Stimulated activated CD4-positive, alpha-beta T cell treated with anti-CD3 and anti-CD28 coated beads, Interleukin-12 subunit alpha, Interleukin-12 subunit beta, amount 100 ng/mL, for 24 hours (primary cell): Measurements from ENCODE around the gene OR5AN1.
"Not testable (repeated sequence)": the region's sequence is repeated elsewhere in the genome, so short reads cannot be mapped to it uniquely, and the experiment has no call there.

ENCODE experiments used
- DNase-seq, 2 experiments: peaks; one replicate each; pipeline ENCODE4 v3.0.0-alpha.2; 2020; ENCODE audit warnings: low read depth in 2 of 2

OR5AN1 gene

GRCh38 chr11:59358595-59358994 lies at the start of gene OR5AN1:
TSS of gene OR5AN1 (plus strand) at chr11:59358895. CDS start at chr11:59364459, 5,564 bp downstream.
- DNase-seq: no peak

GRCh38 chr11:59335001-59335400 lies 23.7 kb upstream of the OR5AN1 start:
- no peak for DNase-seq

- no peak for DNase-seq
Observed at GRCh38 chr11:59336176-59336575, 22.5 kb upstream of the OR5AN1 start.

GRCh38 chr11:59336931-59337330 lies 21.8 kb upstream of the OR5AN1 start:
- no peak for DNase-seq

GRCh38 chr11:59349657-59350056 lies 9.0 kb upstream of the OR5AN1 start:
- DNase-seq: not testable (repeated sequence)

- DNase-seq: no peak
Observed at GRCh38 chr11:59355226-59355625, 3.5 kb upstream of the OR5AN1 start.

GRCh38 chr11:59356561-59356960 lies 2.1 kb upstream of the OR5AN1 start:
- no peak for DNase-seq

- no peak for DNase-seq
Observed at GRCh38 chr11:59358020-59358419, 675 bp upstream of the OR5AN1 start.

- DNase-seq: no peak
Observed at GRCh38 chr11:59365232-59366018, 6.7 kb downstream of the OR5AN1 start.

GRCh38 chr11:59368238-59369022 lies 9.7 kb downstream of the OR5AN1 start:
- DNase-seq: no peak

- DNase-seq: not testable (repeated sequence)
Observed at GRCh38 chr11:59372324-59372723, 13.6 kb downstream of the OR5AN1 start.

- no peak for DNase-seq
Observed at GRCh38 chr11:59380263-59381059, 21.8 kb downstream of the OR5AN1 start.

GRCh38 chr11:59394186-59394585 lies 35.5 kb downstream of the OR5AN1 start:
- no peak for DNase-seq

- DNase-seq: no peak
Observed at GRCh38 chr11:59400461-59401261, 42.0 kb downstream of the OR5AN1 start.

GRCh38 chr11:59401262-59401552 lies 42.5 kb downstream of the OR5AN1 start:
- no peak for DNase-seq

- DNase-seq: no peak
Observed at GRCh38 chr11:59403546-59403945, 44.9 kb downstream of the OR5AN1 start.

- no peak for DNase-seq
Observed at GRCh38 chr11:59413646-59414045, 55.0 kb downstream of the OR5AN1 start.

- no peak for DNase-seq
Observed at GRCh38 chr11:59415111-59415510, 56.4 kb downstream of the OR5AN1 start.

GRCh38 chr11:59416613-59417012 lies 57.9 kb downstream of the OR5AN1 start:
- DNase-seq: no peak

GRCh38 chr11:59417023-59417422 lies 58.3 kb downstream of the OR5AN1 start:
- DNase-seq: no peak

GRCh38 chr11:59418156-59418555 lies 59.5 kb downstream of the OR5AN1 start:
- DNase-seq: no peak
